ENCODE data around the gene NFAT5.
"Not testable (repeated sequence)": the region's sequence is repeated elsewhere in the genome, so short reads cannot be mapped to it uniquely, and the experiment has no call there.

Gene NFAT5

DNA sequence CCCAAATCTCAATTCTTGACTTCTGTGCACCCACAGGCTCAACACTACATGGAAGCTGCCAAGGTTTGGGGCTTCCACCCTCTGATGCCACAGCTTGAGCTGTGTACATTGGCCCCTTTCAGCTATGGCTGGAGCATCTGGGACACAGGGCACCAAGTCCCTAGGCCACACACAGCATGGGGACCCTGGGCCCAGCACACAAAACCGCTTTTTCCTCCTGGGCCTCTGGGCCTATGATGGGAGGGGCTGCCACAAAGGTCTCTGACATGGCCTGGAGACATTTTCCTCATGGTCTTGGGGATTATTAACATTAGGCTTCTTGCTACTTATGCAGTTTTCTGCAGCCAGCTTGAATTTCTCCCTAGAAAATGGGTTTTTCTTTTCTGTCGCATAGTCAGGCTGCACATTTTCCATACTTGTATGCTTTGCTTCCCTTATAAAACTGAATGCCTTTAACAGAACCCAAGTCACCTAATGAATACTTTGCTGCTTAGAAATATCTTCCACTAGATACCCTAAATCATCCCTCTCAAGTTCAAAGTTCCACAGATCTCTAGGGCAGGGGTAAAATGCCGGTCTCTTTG is 70.9 kb downstream of the NFAT5 start:
- DNase-seq (ENCODE audit: low read depth, low spot score) = not testable (repeated sequence)

DNA sequence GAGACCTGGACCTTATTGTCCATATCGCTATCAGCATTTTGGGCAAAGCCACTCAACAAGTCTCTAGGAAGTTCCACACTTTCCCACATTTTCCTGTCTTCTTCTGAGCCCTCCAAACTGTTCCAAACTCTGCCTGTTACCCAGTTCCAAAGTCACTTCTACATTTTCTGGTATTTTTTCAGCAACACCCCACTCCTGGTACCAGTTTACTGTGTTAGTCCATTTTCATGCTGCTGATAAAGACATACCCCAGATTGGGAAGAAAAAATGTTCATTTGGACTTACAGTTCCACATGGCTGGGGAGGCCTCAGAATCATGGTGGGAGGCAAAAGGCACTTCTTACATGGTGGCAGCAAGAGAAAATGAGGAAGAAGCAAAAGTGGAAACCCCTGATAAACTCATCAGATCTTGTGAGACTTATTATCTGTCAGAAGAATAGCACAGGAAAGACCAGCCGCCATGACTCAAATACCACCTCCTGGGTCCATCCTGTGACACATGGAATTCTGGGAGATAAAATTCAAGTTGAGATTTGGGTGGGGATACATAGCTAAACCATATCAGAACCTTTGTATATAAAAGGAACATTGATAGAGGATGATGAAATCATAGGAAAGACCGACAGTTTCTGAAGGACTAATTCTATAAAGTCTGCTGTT is 71.6 kb downstream of the NFAT5 start:
- DNase-seq (ENCODE audit: low read depth, low spot score) = not testable (repeated sequence)

DNA sequence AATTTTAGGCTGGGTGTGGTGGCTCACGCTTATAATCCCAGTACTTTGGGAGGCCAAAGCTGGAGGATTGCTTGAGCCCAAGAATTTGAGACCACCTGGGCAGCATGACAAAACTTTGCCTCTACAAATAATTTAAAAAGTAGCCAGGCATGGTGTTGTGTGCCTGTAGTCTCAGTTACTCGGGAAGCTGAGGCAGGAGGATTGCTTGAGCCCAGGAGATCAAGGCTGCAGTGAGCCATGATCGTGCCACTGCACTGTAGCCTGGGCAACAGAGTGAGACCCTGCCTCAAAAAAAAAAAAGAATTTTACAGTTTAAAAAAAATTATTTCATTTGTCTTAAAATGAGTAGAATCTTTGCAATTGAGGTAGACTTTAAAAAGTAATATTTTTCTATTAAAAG is 78.2 kb downstream of the NFAT5 start:
- DNase-seq (ENCODE audit: low read depth, low spot score) = not testable (repeated sequence)

DNA sequence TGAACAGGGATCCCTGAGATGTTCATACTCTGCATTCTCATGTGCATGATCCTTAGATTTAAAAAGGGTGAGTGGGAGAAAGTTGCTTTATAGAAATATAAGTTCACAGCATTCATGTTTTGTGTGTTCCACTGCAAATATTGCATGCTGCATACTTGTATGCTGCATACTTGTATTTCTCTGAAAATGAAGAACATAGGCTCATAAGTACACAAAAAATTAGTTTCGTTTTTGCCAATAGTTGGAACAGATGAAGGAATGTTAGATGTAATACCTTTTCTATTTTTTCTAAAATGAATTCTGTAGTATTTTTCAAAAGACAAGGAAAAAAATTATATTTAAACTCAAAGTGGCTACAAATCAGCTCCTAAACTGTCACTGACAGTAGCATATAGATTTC is 79.0 kb downstream of the NFAT5 start:
- DNase-seq (ENCODE audit: low read depth, low spot score) = no peak

DNA sequence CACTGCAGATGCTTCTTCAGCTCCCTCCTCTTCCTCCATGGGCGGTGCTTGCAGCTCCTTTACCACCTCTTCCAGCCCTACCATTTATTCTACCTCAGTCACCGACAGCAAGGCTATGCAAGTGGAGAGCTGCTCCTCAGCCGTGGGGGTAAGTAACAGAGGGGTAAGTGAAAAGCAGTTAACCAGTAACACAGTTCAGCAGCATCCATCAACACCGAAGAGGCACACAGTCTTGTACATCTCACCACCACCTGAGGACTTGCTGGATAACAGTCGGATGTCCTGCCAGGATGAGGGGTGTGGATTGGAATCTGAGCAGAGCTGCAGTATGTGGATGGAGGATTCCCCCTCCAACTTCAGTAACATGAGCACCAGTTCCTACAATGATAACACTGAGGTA is 81.3 kb downstream of the NFAT5 start:
- no peak for DNase-seq (ENCODE audit: low read depth, low spot score)

DNA sequence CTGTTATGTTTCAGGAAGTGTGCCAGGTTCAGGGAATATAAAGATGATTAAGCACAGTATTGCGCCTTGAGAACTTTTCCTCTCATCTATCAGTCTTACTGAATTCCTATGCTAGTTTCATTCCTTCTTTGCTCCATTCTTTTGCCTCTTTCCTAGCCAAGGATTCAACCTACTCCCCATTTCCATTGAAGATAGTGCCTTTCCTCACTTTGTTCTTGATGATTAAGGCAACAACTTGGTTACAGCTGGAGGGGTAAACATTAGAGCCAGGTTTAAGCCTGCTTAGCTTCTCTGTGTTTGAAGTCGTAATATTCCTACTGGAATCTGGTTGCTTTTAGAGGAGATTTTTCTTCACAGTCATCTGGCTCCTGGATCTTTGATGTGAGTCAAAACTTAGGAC is 85.5 kb downstream of the NFAT5 start:
- no peak for DNase-seq (ENCODE audit: low read depth, low spot score)

DNA sequence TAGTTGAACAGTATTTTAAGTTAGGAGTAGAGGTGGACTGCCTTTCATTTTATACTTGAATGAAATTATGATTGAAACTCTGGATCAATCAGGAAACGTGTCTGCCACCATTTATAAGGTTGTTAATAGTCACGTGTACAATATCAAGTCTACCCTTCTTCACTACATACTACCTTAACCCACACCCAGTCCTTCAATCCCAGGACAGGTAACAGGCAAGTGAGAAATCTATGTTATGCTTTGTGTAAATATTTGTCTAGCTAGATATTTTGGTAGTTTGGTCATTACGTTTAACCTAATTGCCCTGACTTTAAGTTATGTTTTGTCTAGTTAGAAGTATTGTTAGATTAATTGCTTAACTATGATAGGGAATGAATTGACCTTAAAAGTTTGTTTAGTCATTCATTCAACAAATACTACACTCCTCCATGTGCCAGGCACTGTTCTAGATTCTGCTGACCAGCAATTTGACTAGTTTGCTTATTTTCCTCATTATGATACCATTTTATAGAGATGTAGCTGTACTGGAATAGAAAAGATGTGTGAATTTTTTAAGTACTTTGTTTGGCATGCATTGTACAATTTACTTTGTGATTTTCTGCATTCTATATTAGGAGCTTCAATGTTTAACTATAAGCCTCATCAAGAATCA is 88.6 kb downstream of the NFAT5 start:
- no peak for DNase-seq (ENCODE audit: low read depth, low spot score)

DNA sequence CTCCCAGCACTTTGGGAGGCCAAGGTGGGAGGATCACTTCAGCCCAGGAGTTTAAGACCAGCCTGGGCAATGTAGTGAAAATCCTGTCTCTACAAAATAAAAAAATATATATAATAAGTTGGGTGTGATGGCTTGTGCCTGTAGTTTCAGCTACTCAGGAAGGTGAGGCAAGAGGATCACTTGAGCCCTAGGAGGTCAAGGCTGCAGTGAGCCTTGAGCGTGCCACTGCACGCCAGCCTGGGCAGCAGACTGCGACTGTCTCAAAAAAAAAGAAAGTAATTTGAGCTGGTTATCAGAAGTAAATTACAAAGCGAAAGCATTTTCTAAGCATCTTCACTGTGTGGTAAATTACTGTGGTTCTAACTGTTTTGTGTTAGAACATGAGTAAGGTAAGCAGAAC is 94.4 kb downstream of the NFAT5 start:
- no peak for DNase-seq (ENCODE audit: low read depth, low spot score)

DNA sequence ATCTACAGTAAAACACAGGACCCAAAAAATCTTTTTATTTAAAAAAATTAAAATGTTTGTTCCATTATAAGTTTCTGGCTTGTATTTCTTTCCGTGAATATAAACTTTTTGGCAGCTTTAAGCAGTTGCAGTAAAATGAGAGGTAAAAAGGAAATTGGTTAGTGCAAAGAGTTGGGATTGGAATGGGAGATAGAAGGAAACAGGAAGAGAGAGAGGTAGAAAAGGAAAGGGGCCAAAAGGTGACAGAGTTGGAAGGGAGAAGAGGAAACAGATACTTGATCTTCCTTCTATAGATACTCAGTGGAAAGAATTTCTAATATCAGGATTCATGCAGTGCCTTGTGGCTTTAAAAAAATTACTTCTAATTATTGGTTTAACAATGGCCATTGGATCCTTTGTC is 97.1 kb downstream of the NFAT5 start:
- DNase-seq (ENCODE audit: low read depth, low spot score) = no peak

DNA sequence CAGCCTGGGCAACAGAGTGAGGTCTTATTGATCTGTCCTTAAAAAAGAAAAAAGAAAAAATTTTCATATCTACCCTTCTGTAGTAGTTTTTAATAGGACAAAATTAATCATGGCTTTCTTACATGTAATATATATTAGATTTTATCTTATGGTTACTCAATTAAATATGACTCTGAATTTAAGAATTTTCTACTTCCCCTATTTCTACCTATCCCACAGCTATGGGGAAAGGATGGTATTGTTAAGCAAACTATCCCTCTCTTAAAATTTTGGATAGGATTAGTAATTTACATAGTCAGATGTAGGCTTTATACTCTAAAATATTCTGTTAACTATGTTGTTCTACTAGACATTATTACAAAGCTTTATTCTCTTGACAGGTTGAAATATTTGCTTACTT is 98.1 kb downstream of the NFAT5 start:
- DNase-seq (ENCODE audit: low read depth, low spot score) = no peak

DNA sequence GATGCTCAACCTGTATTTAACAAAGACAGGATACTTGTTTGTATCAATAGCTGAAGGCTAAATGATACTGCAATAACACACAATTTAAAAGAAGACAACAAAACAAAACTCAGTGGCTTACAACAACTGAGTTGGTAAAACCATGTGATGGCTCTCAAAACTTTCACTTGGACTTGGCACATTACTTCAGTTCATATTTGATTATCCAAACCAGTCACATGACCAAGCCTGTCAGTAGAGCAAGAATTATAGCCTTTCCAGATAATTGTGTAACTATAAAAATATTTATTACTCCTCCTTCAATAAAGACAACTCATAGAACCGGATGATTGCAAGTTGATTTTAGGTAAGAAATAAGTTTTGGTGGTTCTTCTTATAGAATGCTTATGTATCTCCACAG is 103.8 kb downstream of the NFAT5 start:
- DNase-seq (ENCODE audit: low read depth, low spot score) = no peak

DNA sequence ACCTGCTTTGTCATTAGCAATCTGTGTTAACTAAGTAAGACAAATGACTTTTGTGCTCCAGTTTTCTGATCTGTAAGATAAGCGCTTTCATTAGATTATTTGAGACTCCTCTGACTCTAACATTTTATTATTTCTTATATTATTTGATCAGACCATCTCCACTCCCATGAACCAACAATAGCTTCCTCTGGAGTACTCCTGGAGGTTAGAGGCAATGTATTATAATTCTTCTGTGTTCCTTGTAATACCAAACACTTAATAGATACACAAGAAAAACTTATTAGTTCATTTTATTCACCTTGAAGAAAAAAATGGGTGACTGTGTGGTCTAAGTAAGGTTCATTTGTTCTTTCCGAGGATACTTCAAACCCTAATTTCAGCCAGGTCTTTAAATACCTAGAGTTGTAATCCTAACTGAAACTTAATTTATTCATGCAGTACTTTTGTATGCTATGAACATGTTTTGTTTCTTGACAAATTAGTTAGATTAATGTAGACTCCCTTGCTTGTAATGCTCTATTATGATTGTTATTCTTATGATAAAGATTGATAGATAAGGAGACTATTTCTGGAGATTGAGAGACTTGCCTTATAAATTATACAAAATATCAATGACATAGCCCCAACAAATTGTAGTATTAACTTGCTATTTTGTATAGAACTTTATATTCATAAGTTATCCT is 106.7 kb downstream of the NFAT5 start:
- DNase-seq (ENCODE audit: low read depth, low spot score) = no peak

DNA sequence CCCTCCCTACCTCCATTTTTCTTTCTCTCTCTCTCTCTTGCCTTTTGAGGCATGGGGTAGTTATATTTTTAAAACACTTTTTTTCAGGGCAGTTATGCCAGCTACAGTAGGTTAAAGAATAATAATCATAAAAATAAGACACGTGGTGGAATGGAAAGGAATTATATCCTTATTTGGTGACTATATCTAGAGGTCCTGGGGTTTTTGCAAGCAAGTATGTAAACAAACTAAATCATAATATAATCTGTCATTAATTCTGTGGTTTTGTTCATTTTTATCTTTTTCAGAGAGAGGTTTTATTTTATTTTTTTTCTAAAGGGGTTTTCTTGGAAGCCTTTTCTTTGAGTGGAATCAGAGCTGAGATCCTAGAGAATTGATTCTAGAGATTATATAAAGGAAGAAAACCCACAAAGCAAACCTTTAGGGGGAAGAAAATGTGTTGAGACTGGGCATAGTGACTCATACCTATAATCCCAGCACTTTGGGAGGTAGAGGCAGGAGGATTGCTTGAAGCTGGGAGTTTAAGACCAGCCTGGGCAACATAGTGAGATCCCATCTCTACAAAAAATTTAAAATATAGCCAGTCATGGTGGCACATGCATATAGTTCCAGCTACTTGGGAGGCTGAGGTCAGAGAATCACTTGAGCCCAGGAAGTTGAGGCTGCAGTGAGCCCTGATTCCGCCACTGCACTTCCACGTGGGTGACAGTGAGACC is 107.4 kb downstream of the NFAT5 start:
- no peak for DNase-seq (ENCODE audit: low read depth, low spot score)

DNA sequence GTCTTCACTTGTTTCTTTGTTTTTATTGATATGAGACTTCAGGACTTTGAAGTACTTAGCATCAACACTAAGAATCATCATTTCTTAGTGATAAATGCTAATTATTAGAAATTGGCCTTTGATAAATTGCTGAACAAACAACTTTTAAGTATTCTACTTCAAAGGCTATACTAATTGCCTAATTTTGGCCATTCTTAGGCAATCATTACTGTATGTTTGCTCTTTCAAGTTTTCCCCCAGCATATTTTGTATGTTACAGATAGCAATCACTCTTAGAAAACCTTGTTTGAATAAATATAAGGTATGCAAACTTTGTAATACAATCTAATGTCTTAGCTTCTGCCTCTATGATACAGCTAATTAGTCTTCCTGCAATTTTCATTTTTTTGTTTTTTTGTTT is 114.6 kb downstream of the NFAT5 start:
- DNase-seq (ENCODE audit: low read depth, low spot score) = no peak

DNA sequence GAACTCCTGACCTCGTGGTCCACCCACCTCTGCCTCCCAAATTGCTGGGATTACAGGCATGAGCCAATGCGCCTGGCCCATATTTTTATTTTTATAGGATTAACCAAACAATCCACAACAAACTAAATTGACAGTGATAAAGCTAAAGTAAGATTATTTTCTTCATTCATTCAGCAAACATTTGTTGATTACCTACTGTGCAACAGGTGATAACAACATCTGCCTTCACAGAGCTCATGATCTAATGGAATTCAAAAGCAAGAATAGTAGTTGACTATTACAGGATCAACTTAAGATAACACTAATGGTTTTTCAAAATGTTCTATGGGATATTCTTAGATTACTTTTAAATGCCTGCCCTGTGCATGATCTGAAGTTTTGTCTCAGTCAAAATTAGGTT is 122.8 kb downstream of the NFAT5 start:
- no peak for DNase-seq (ENCODE audit: low read depth, low spot score)

DNA sequence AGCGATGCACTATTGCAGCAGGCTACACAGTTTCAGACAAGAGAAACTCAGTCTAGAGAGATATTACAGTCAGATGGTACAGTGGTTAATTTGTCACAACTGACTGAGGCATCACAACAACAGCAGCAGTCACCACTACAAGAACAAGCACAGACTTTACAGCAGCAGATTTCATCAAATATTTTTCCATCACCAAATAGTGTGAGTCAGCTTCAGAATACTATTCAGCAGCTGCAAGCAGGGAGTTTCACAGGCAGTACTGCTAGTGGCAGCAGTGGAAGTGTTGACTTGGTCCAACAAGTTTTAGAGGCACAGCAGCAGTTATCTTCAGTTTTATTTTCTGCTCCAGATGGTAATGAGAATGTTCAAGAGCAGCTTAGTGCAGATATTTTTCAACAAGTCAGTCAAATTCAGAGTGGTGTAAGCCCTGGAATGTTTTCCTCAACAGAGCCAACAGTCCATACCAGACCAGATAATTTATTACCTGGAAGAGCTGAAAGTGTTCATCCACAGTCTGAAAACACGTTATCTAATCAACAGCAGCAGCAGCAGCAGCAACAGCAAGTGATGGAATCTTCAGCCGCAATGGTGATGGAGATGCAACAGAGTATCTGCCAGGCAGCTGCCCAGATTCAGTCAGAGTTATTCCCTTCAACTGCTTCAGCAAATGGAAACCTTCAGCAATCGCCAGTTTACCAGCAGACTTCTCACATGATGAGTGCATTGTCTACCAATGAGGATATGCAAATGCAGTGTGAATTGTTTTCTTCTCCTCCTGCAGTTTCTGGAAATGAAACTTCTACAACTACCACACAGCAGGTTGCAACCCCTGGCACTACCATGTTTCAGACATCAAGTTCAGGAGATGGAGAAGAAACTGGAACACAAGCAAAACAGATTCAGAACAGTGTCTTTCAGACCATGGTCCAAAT is 126.5 kb downstream of the NFAT5 start:
- no peak for DNase-seq (ENCODE audit: low read depth, low spot score)

DNA sequence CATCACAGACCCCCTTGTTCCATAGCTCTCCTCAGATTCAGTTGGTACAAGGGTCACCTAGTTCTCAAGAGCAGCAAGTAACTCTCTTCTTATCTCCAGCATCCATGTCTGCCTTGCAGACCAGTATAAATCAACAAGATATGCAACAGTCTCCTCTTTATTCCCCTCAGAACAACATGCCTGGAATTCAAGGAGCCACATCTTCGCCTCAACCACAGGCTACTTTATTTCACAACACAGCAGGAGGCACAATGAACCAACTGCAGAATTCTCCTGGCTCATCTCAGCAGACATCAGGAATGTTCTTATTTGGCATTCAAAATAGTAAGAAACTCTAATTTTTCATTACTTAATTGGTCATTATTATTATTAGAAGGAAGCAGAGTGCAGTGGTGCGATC is 128.2 kb downstream of the NFAT5 start:
- DNase-seq (ENCODE audit: low read depth, low spot score) = no peak

DNA sequence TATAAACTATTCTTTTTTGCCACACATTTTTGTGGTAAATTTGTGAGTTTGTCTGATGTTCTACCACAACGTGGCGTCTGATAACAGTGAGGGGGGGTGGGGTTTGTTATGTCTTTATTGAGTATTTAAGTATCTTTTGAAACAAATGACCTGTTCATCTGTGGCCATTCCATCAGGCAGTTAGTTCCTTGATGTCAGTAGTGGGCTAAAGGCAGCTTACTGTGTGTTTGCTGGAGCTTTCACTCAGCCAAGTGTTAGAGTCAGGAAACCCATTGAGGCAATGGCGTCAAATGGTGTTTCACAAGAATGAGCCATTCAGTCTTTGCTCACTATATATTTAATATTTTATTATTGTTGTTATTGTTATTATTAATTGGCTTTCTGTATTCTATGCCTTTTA is 132.6 kb downstream of the NFAT5 start:
- DNase-seq (ENCODE audit: low read depth, low spot score) = no peak

DNA sequence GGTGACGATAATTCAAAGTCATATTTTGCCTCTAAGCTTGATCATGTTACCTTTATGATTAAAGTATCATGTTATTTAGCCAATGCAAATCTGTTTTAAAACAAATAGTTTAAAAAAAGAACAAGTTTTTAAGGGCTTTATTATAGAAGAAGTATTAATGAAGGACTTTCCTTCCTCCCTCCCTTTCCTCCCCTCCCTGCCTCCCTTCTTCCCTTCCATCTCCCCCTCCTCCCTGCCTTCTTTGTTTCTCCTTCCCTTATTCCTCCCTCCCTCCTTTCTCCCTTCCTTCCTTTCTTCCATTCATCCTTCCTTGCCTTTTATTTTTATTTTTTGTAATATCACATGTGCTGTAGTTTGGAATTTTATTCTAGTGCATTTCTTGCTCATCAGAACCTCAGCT is 134.1 kb downstream of the NFAT5 start:
- DNase-seq (ENCODE audit: low read depth, low spot score) = no peak

DNA sequence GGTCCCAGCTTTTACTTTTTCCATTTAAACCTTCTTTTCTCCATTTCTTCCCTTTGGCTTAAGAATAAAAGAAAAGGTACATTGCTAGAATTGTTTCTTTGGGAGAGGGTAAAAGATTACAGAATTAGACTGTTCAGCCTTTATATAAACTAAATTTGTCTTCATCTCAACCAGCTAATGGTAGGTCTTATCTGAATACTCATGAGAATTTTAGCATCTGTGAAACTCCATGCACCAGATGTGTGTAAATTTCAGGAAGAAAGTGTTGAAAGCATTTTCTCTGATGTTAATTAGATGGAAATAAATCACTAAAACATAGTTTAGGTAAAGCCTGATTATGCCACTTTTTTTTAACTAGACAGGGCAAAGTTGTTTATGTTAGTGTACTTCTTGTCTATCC is 135.7 kb downstream of the NFAT5 start:
- DNase-seq (ENCODE audit: low read depth, low spot score) = no peak

DNA sequence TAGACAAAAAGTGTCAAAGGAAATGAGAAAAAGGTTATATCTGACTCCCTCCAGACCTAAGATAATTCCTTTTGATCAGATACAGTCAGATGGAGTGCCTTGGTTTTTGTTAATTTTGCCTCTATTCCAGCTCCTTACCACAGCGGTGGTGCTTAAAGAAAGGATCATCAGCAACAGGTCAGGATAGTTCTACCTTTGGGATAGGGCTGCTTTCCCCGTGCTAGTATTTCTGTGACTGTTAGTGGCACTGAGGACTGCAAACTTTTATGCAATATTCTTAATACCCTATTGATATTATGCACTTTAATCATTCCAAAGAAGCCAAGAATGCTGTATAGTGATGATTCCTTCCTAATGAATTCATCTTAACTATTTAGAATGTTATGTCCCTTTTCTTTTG is 136.1 kb downstream of the NFAT5 start:
- DNase-seq (ENCODE audit: low read depth, low spot score) = no peak

Measured in iPS DF 19.7 (cell line).